Activated CD4-positive, alpha-beta T cell treated with anti-CD3 and anti-CD28 coated beads, Interleukin-10, Interleukin-2, amounts not matched to agents 100 ng/mL and 50 ng/mL, durations not matched to agents 16 hours and 8 hours (primary cell): Measurements from ENCODE around the gene WWC2.

Experiments used
- DNase-seq: peaks from one replicate; pipeline ENCODE4 v3.0.0-alpha.2; 2020

Gene WWC2

GRCh38 chr4:183263787-183264386, 164.8 kb downstream of the WWC2 start:
- DNase-seq: no peak

- no peak for DNase-seq
Measured at GRCh38 chr4:183264614-183265013, 165.6 kb downstream of the WWC2 start.

GRCh38 chr4:183266371-183266770, 167.3 kb downstream of the WWC2 start:
- no peak for DNase-seq

GRCh38 chr4:183268556-183268955, 169.5 kb downstream of the WWC2 start:
- DNase-seq: no peak

- no peak for DNase-seq
Measured at GRCh38 chr4:183272384-183272783, 173.3 kb downstream of the WWC2 start.

GRCh38 chr4:183276106-183276505, 177.0 kb downstream of the WWC2 start:
- DNase-seq: no peak

GRCh38 chr4:183284258-183284785, 185.3 kb downstream of the WWC2 start:
- DNase-seq: no peak

GRCh38 chr4:183284965-183285364, 185.9 kb downstream of the WWC2 start:
- DNase-seq: no peak

GRCh38 chr4:183285886-183286285, 186.8 kb downstream of the WWC2 start:
- DNase-seq: no peak

- no peak for DNase-seq
Measured at GRCh38 chr4:183286590-183287308, 187.7 kb downstream of the WWC2 start.

GRCh38 chr4:183287309-183287659, 188.2 kb downstream of the WWC2 start:
- no peak for DNase-seq

GRCh38 chr4:183287677-183288076, 188.6 kb downstream of the WWC2 start:
- DNase-seq: no peak

- no peak for DNase-seq
Measured at GRCh38 chr4:183288955-183289354, 189.9 kb downstream of the WWC2 start.

- DNase-seq: no peak
Measured at GRCh38 chr4:183289688-183290087, 190.6 kb downstream of the WWC2 start.

- DNase-seq: no peak
Measured at GRCh38 chr4:183291070-183291469, 192.0 kb downstream of the WWC2 start.

- DNase-seq: no peak
Measured at GRCh38 chr4:183295711-183296110, 196.7 kb downstream of the WWC2 start.

- no peak for DNase-seq
Measured at GRCh38 chr4:183297675-183298074, 198.6 kb downstream of the WWC2 start.

GRCh38 chr4:183299464-183299863, 200.4 kb downstream of the WWC2 start:
- DNase-seq: no peak

GRCh38 chr4:183300070-183300469, 201.0 kb downstream of the WWC2 start:
- DNase-seq: no peak

- no peak for DNase-seq
Measured at GRCh38 chr4:183300655-183301054, 201.6 kb downstream of the WWC2 start.

- no peak for DNase-seq
Measured at GRCh38 chr4:183303301-183303700, 204.2 kb downstream of the WWC2 start.

GRCh38 chr4:183304067-183304466, 205.0 kb downstream of the WWC2 start:
- DNase-seq: no peak

- DNase-seq: no peak
Measured at GRCh38 chr4:183304538-183304937, 205.5 kb downstream of the WWC2 start.

GRCh38 chr4:183306811-183307210, 207.8 kb downstream of the WWC2 start:
- DNase-seq: no peak

- DNase-seq: no peak
Measured at GRCh38 chr4:183312841-183313240, 213.8 kb downstream of the WWC2 start.
